ENCODE results near the gene HNRNPLL. TPM values are rescaled to one million over a fixed set of nuclear protein-coding genes. Genes with fewer than 3 reads are reported as not detected.

Gene HNRNPLL
- total and polyA plus RNA-seq, 2 of the 8 experiments (the other 6 are each of a cell fraction or from before 2014, with no cell fraction given) = 18.6 to 69.3 TPM

DNA sequence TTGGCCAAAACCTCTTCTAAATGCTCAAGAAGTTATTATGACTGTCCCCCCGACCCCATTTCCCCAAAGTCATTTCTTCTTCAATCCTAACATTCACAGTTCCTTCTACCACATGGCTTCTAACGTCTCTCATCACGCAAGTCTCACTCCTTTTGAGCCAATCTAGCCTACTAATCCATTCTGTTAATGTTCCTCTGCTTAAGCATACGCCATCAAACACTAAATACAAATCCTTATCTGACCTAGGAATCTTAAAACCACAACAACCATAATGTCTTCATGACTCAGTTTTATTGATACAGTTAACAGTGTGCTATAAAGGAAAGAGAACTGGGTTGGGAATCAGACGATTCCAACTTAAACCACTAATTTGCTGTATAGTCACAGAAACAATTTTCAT lies 23.9 kb downstream of the HNRNPLL start:
- H3K14ac ChIP-seq (ENCODE audit: insufficient read length) = no peak overlapping the region
- no peak overlapping the region for H2BK15ac ChIP-seq (ENCODE audit: low read length)
- ChIA-PET CTCF (ENCODE audit: partially characterized antibody) (interaction anchor here (0.9 to 10.6 kb wide), 5 partner anchors 11 to 162 kb away, joined by 3 to 119 read pairs (median 30); partner anchors contain the start of gene HNRNPLL), POLR2A (ENCODE audit: partially characterized antibody) (interaction anchor here (1.4 to 2.3 kb wide), 2 partner anchors 165 to 172 kb away, joined by 3 to 16 read pairs; partner anchors contain the start of gene SRSF7)
- H2AK5ac ChIP-seq (ENCODE audit: low read depth, low read length) = no peak overlapping the region
- no peak overlapping the region for H3K18ac ChIP-seq (ENCODE audit: extremely low read depth, low read length)
- H4K91ac ChIP-seq (replicated peaks; ENCODE audit: insufficient read length, low read length) = no peak overlapping the region
- peaks cover 0 to 13% (median 2%) of the 10 kb centered on the region in 4 experiments; a peak in 4 of 7 replicates for H3K4me1 ChIP-seq (replicated peaks in 1 of 4; ENCODE audit: control insufficient read depth in 3 of 4, insufficient read depth in 4 of 4, low read length in 3 of 4)
- peaks cover 1 to 2% of the 10 kb centered on the region in 2 experiments for H4K20me1 ChIP-seq (replicated peaks in 1 of 2; ENCODE audit: control insufficient read depth in 1 of 2, insufficient read depth in 2 of 2, low read length in 2 of 2)
- H3K27ac ChIP-seq (ENCODE audit: low read depth, low read length) = no peak overlapping the region
- H2AFZ ChIP-seq (ENCODE audit: low read length) = no peak overlapping the region
- WGBS, 2 experiments (ENCODE audit: extremely low coverage in 1 of 2, insufficient coverage in 1 of 2, insufficient read length in 1 of 2, insufficient replicate concordance in 2 of 2, low coverage in 1 of 2, low lambda C conversion rate in 2 of 2, missing lambda C conversion rate in 1 of 2) = 84% methylated on average over 5 of the region's 5 CpGs; no CpG with 5 or more reads in 1 of the 2 experiments
- H2BK120ac ChIP-seq (replicated peaks; ENCODE audit: low read depth, low read length) = no peak overlapping the region
- no peak overlapping the region for H4K5ac ChIP-seq (ENCODE audit: insufficient read length, low read depth, low read length)
- H3K9ac ChIP-seq (replicated peaks in 1 of 4; ENCODE audit: extremely low read depth in 1 of 4, low read depth in 3 of 4, low read length in 3 of 4) = no peak overlapping the region
- no peak overlapping the region for H3K4me3 ChIP-seq (ENCODE audit: extremely low read depth in 1 of 4, insufficient read depth in 2 of 4, low read depth in 3 of 4, low read length in 4 of 4)
- H3K9me3 ChIP-seq (ENCODE audit: insufficient read depth in 2 of 2, low read depth in 1 of 2, low read length in 1 of 2) = no peaks in the 10 kb centered on the region
- H3K27me3 ChIP-seq (replicated peaks in 1 of 4; ENCODE audit: control insufficient read depth in 3 of 4, extremely low read depth in 1 of 4, insufficient read depth in 3 of 4, low read length in 3 of 4) = no peaks in the 10 kb centered on the region
- no peak for FAIRE-seq
- peaks cover 3 to 50% (median 8%) of the 10 kb centered on the region in 4 experiments; a peak in 6 of 8 replicates for H3K36me3 ChIP-seq (ENCODE audit: control insufficient read depth in 2 of 4, insufficient read depth in 4 of 4, low read length in 3 of 4)
- no peaks in the 10 kb centered on the region; the same call in 1 of the 2 replicates for H3K23me2 ChIP-seq (ENCODE audit: low read depth, low read length)
- DNase-seq (ENCODE audit: low read depth in 1 of 2, low spot score in 2 of 2) = no peak
- H3K79me1 ChIP-seq (ENCODE audit: low read depth, low read length) = no peaks in the 10 kb centered on the region
- H2BK12ac ChIP-seq (ENCODE audit: low read depth, low read length) = no peak overlapping the region
- H2BK20ac ChIP-seq (ENCODE audit: low read length) = no peak overlapping the region
- no peak overlapping the region for H3K4ac ChIP-seq (replicated peaks; ENCODE audit: insufficient read length, low read depth, low read length)
- no peak overlapping the region for H4K8ac ChIP-seq (ENCODE audit: extremely low read depth, insufficient read depth, low read length)
- no peak overlapping the region for H3K23ac ChIP-seq (ENCODE audit: insufficient read length)
- H3K79me2 ChIP-seq (ENCODE audit: control insufficient read depth in 1 of 2, insufficient read depth in 2 of 2, low read length in 2 of 2) = peaks cover 0 to 25% of the 10 kb centered on the region in 2 experiments; a peak in 2 of 4 replicates
- H3K56ac ChIP-seq (replicated peaks; ENCODE audit: insufficient read length, low read depth, low read length) = no peak overlapping the region
- H2BK5ac ChIP-seq (ENCODE audit: low read depth, low read length) = no peak overlapping the region
- H3K4me2 ChIP-seq (ENCODE audit: insufficient read depth in 1 of 2, low read depth in 2 of 2, low read length in 2 of 2) = no peak overlapping the region
- TF ChIP-seq POU5F1 (IDR thresholded peaks at IDR 0.05; ENCODE audit: low read depth, low read length) (no peak), TBP (IDR thresholded peaks at IDR 0.05; ENCODE audit: low read depth, low read length) (no peak), NANOG (IDR thresholded peaks at IDR 0.05; ENCODE audit: insufficient read depth, low read depth, low read length, poor library complexity, severe bottlenecking) (no peak), SP1 (IDR thresholded peaks at IDR 0.05; ENCODE audit: low read depth, low read length) (no peak), BRCA1 (IDR thresholded peaks at IDR 0.05; ENCODE audit: low read depth, low read length) (no peak), KDM5A (IDR thresholded peaks at IDR 0.05; ENCODE audit: low read length) (no peak), CHD1 (IDR thresholded peaks at IDR 0.05; ENCODE audit: low read depth, low read length) (no peak), YY1 (IDR thresholded peaks at IDR 0.05; ENCODE audit: low read depth, low read length) (no peak), FOSL1 (IDR thresholded peaks at IDR 0.05; ENCODE audit: insufficient read depth, low read depth, low read length) (no peak), RXRA (IDR thresholded peaks at IDR 0.05; ENCODE audit: insufficient read depth, low read depth, low read length) (no peak), SRF (IDR thresholded peaks at IDR 0.05; ENCODE audit: low read depth, low read length) (no peak)
- TF ChIP-seq, protein P1, sequence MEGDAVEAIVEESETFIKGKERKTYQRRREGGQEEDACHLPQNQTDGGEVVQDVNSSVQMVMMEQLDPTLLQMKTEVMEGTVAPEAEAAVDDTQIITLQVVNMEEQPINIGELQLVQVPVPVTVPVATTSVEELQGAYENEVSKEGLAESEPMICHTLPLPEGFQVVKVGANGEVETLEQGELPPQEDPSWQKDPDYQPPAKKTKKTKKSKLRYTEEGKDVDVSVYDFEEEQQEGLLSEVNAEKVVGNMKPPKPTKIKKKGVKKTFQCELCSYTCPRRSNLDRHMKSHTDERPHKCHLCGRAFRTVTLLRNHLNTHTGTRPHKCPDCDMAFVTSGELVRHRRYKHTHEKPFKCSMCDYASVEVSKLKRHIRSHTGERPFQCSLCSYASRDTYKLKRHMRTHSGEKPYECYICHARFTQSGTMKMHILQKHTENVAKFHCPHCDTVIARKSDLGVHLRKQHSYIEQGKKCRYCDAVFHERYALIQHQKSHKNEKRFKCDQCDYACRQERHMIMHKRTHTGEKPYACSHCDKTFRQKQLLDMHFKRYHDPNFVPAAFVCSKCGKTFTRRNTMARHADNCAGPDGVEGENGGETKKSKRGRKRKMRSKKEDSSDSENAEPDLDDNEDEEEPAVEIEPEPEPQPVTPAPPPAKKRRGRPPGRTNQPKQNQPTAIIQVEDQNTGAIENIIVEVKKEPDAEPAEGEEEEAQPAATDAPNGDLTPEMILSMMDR (IDR thresholded peaks at IDR 0.05; ENCODE audit: control extremely low read depth in 1 of 3, insufficient read depth in 1 of 3, low read depth in 1 of 3, low read length in 3 of 3) = no peak

All from H1 (cell line).